Measurements from ENCODE around the gene PRDM7.

Gene PRDM7

GRCh38 chr16:90028985-90029384, 48.1 kb downstream of the PRDM7 start:
- Histone ChIP-seq H3K4me3 (ENCODE audit: low read depth, low read length) (no peak overlapping the region), H3K9ac (no peak overlapping the region), H3K4me2 (ENCODE audit: low read length) (no peak overlapping the region), H3K27me3 (ENCODE audit: control insufficient read depth, insufficient read depth, low read length) (no peaks in the 10 kb centered on the region), H3K79me2 (peaks cover 6% of the 10 kb centered on the region), H3K36me3 (ENCODE audit: control insufficient read depth, insufficient read depth, low read length) (no peaks in the 10 kb centered on the region), H3K4me1 (peaks cover 1% of the 10 kb centered on the region), H2AFZ (no peak overlapping the region), H3K9me3 (ENCODE audit: control insufficient read depth, low read length) (no peaks in the 10 kb centered on the region), H3K27ac (no peak overlapping the region)
- no peak for TF ChIP-seq CTCF (IDR thresholded peaks at IDR 0.05)

GRCh38 chr16:90027611-90028010, 49.5 kb downstream of the PRDM7 start:
- no peak overlapping the region for H3K4me2 ChIP-seq (ENCODE audit: low read length)
- TF ChIP-seq CTCF (IDR thresholded peaks at IDR 0.05), result no peak
- H3K27ac ChIP-seq, result no peak overlapping the region

GRCh38 chr16:90026135-90026534, 51.0 kb downstream of the PRDM7 start:
- no peak overlapping the region for H3K9ac ChIP-seq
- H3K4me3 ChIP-seq (ENCODE audit: low read depth, low read length), result no peak overlapping the region
- H3K9me3 ChIP-seq (ENCODE audit: control insufficient read depth, low read length), result no peaks in the 10 kb centered on the region
- H2AFZ ChIP-seq, result no peak overlapping the region
- TF ChIP-seq CTCF (IDR thresholded peaks at IDR 0.05), result no peak
- H3K4me2 ChIP-seq (ENCODE audit: low read length), result no peak overlapping the region
- H3K27ac ChIP-seq, result no peak overlapping the region
- H3K79me2 ChIP-seq, result peaks cover 9% of the 10 kb centered on the region
- no peaks in the 10 kb centered on the region for H3K36me3 ChIP-seq (ENCODE audit: control insufficient read depth, insufficient read depth, low read length)
- no peaks in the 10 kb centered on the region for H3K27me3 ChIP-seq (ENCODE audit: control insufficient read depth, insufficient read depth, low read length)
- H3K4me1 ChIP-seq, result peaks cover 3% of the 10 kb centered on the region

More at GRCh38 chr16:90027611-90028010, 49.5 kb downstream of the PRDM7 start:
- H3K36me3 ChIP-seq (ENCODE audit: control insufficient read depth, insufficient read depth, low read length), result no peaks in the 10 kb centered on the region
- no peak overlapping the region for H2AFZ ChIP-seq
- H3K9ac ChIP-seq, result no peak overlapping the region
- peaks cover 10% of the 10 kb centered on the region for H3K79me2 ChIP-seq
- no peaks in the 10 kb centered on the region for H3K9me3 ChIP-seq (ENCODE audit: control insufficient read depth, low read length)
- peaks cover 3% of the 10 kb centered on the region for H3K4me1 ChIP-seq
- H3K27me3 ChIP-seq (ENCODE audit: control insufficient read depth, insufficient read depth, low read length), result no peaks in the 10 kb centered on the region
- no peak overlapping the region for H3K4me3 ChIP-seq (ENCODE audit: low read depth, low read length)

GRCh38 chr16:90023078-90023447, 54.1 kb downstream of the PRDM7 start:
- Histone ChIP-seq H3K27me3 (ENCODE audit: control insufficient read depth, insufficient read depth, low read length) (no peaks in the 10 kb centered on the region), H3K36me3 (ENCODE audit: control insufficient read depth, insufficient read depth, low read length) (no peaks in the 10 kb centered on the region), H3K4me2 (ENCODE audit: low read length) (peak overlapping the region; percentile 93), H3K4me1 (peaks cover 14% of the 10 kb centered on the region), H3K79me2 (peaks cover 9% of the 10 kb centered on the region), H3K27ac (peak overlapping the region; percentile 67), H3K9ac (peak overlapping the region; percentile 34), H2AFZ (peak overlapping the region; percentile 63), H3K4me3 (ENCODE audit: low read depth, low read length) (peak overlapping the region; percentile 79), H3K9me3 (ENCODE audit: control insufficient read depth, low read length) (no peaks in the 10 kb centered on the region)
- TF ChIP-seq CTCF (IDR thresholded peaks at IDR 0.05), result no peak

Data from parathyroid adenoma (tissue), 2 donors.